B cell (primary cell): ENCODE measurements around the gene FAM53C.

ENCODE experiments used
- CTCF ChIP-seq: fragments of 200-600 bp; IDR thresholded peaks from one replicate; pipeline ENCODE4 v1.8.0; 2022; ENCODE audit warnings: antibody characterized with exemption, mild to moderate bottlenecking
- EZH2 ChIP-seq: IDR thresholded peaks from 2 replicates; pipeline ENCODE4 v1.6.1; 2012; ENCODE audit warnings: borderline replicate concordance, low read depth, mild to moderate bottlenecking, moderate library complexity, low read length; ENCODE audit not compliant: insufficient read depth, poor library complexity, severe bottlenecking

GRCh38 chr5:138331449-138332368, 6.4 kb upstream of the FAM53C start, which contains the start of gene CDC25C:
- TF ChIP-seq CTCF (no peak), EZH2 (no peak)
